Hepatocyte (in vitro differentiated cells): Measurements from ENCODE around the gene PRKCZ.

ENCODE experiments used
- EZH2 ChIP-seq: fragments of 200-600 bp; sonication (generic); IDR thresholded peaks from 2 replicates; pipeline ENCODE4 v1.6.1; 2016; ENCODE audit warnings: antibody characterized with exemption, mild to moderate bottlenecking, borderline replicate concordance
- TF ChIP-seq, protein P1 (sequence below): fragments of 200-600 bp; sonication (generic); IDR thresholded peaks from 2 replicates; pipeline ENCODE4 v1.5.1; 2016; ENCODE audit warnings: antibody characterized with exemption, mild to moderate bottlenecking; ENCODE audit not compliant: poor library complexity

- TF ChIP-seq, protein P1, sequence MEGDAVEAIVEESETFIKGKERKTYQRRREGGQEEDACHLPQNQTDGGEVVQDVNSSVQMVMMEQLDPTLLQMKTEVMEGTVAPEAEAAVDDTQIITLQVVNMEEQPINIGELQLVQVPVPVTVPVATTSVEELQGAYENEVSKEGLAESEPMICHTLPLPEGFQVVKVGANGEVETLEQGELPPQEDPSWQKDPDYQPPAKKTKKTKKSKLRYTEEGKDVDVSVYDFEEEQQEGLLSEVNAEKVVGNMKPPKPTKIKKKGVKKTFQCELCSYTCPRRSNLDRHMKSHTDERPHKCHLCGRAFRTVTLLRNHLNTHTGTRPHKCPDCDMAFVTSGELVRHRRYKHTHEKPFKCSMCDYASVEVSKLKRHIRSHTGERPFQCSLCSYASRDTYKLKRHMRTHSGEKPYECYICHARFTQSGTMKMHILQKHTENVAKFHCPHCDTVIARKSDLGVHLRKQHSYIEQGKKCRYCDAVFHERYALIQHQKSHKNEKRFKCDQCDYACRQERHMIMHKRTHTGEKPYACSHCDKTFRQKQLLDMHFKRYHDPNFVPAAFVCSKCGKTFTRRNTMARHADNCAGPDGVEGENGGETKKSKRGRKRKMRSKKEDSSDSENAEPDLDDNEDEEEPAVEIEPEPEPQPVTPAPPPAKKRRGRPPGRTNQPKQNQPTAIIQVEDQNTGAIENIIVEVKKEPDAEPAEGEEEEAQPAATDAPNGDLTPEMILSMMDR = no peak
- TF ChIP-seq EZH2 = no peak
Measured at GRCh38 chr1:2053217-2053616, 3.0 kb downstream of the PRKCZ start.
